Testis (tissue), 3 donors: ENCODE measurements around the gene EIF2S2. TPM values are rescaled to one million over a fixed set of nuclear protein-coding genes. Genes with fewer than 3 reads are reported as not detected.

ENCODE experiments used
- DNase-seq: peaks from one replicate; pipeline ENCODE4 v3.0.0-alpha.2; 2019
- H3K27ac ChIP-seq, 2 donors: fragments of 200-600 bp; sonication (generic); one replicate each; pipeline ENCODE4 v1.5.1; 2019
- H3K27me3 ChIP-seq: fragments of 200-600 bp; sonication (generic); one replicate; pipeline ENCODE4 v1.5.1; 2019
- H3K36me3 ChIP-seq: fragments of 200-600 bp; sonication (generic); one replicate; pipeline ENCODE4 v1.5.1; 2017; ENCODE audit warnings: low read depth; ENCODE audit errors: missing control alignments
- H3K4me1 ChIP-seq: fragments of 200-600 bp; sonication (generic); one replicate; pipeline ENCODE4 v1.5.1; 2019
- H3K4me3 ChIP-seq, 2 donors: fragments of 200-600 bp; sonication (generic); one replicate each; pipeline ENCODE4 v1.5.1; 2017 to 2019
- H3K9me3 ChIP-seq: fragments of 200-600 bp; sonication (generic); one replicate; pipeline ENCODE4 v1.5.1; 2017
- POLR2A ChIP-seq: fragments of 450-650 bp; IDR thresholded peaks from one replicate; pipeline ENCODE4 v1.6.1; 2017; ENCODE audit warnings: antibody characterized with exemption, mild to moderate bottlenecking, moderate library complexity
- WGBS, 2 donors: methylation state at CpG; one replicate each; pipeline ENCODE4 v1.1.5; 2018; 5-methylcytosine and 5-hydroxymethylcytosine counted together
- intact Hi-C: fragments of 100-400 bp; cut with DNase I; formaldehyde crosslinking; loops from one replicate; pipeline ENCODE4 v1.15.1; 2023; ENCODE audit warnings: low total_unique reads
- polyA plus RNA-seq: library from polyadenylated mRNA; stranded (reverse); fragments of 350-450 nt; fragmentation: Illumina TruSeq; extraction: RNeasy Lipid Tissue Mini Kit (QIAGEN cat#74804); gene quantifications from one replicate; pipeline ENCODE4 v1.2.3, GENCODE V29; 2014; ENCODE audit warnings: low read depth, low replicate concordance; ENCODE audit not compliant: insufficient read depth
- total RNA-seq, 2 donors: library from RNA; depleted of rRNA; stranded (reverse); fragments of >200 nt; gene quantifications; one replicate each; pipeline ENCODE4 v1.2.3, GENCODE V29; 2016
- TF ChIP-seq, protein P1 (sequence below), 3 experiments: fragments of 450-650 bp in 2 of 3; fragments of 200-600 bp in 1 of 3; sonication (generic) in 1 of 3; IDR thresholded peaks; one replicate each; pipeline ENCODE4 v1.5.1; 2016 to 2019; ENCODE audit warnings: antibody characterized with exemption in 3 of 3, mild to moderate bottlenecking in 2 of 3, moderate library complexity in 1 of 3

Gene EIF2S2
- total and polyA plus RNA-seq, 3 donors from 2014 or later = 41.9 to 48.9 (median 45.4) TPM

DNA sequence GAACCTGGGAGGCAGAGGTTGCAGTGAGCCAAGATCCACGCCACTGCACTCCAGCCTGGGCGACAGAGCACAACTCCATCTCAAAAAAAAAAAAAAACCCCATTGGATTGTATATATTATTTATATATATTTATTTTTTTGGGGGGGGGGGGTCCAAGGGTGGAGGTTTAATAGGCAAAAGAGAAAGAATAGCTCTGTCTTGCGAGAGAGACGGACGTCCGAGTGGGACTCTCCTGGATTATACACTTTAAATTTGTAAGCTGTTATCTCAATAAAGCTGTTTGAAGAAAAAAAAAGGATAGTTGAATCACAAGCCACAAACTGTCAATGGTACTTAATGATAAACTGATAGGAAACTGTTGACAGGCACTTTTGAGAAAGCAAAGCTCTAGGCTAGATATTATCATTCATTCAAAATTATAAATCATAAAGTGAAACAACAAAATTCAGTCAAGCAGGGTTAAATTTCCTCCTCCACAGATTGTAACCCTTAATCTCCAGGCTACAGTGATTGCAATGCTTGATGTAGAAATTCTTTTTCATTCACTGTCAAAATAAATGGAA lies 20.3 kb downstream of the EIF2S2 start:
- no peak overlapping the region for H3K4me3 ChIP-seq
- H3K4me1 ChIP-seq = no peaks in the 10 kb centered on the region
- TF ChIP-seq, protein P1, sequence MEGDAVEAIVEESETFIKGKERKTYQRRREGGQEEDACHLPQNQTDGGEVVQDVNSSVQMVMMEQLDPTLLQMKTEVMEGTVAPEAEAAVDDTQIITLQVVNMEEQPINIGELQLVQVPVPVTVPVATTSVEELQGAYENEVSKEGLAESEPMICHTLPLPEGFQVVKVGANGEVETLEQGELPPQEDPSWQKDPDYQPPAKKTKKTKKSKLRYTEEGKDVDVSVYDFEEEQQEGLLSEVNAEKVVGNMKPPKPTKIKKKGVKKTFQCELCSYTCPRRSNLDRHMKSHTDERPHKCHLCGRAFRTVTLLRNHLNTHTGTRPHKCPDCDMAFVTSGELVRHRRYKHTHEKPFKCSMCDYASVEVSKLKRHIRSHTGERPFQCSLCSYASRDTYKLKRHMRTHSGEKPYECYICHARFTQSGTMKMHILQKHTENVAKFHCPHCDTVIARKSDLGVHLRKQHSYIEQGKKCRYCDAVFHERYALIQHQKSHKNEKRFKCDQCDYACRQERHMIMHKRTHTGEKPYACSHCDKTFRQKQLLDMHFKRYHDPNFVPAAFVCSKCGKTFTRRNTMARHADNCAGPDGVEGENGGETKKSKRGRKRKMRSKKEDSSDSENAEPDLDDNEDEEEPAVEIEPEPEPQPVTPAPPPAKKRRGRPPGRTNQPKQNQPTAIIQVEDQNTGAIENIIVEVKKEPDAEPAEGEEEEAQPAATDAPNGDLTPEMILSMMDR (IDR thresholded peaks at IDR 0.05) = no peak
- TF ChIP-seq POLR2A = no peak
- no peaks in the 10 kb centered on the region for H3K9me3 ChIP-seq
- DNase-seq = no peak
- no peak overlapping the region for H3K27ac ChIP-seq
- intact Hi-C loops = no loop called here
- 86 to 92% methylated on average over 6 of the region's 6 CpGs for WGBS, 2 donors
- no peaks in the 10 kb centered on the region for H3K27me3 ChIP-seq
- H3K36me3 ChIP-seq = no peaks in the 10 kb centered on the region

DNA sequence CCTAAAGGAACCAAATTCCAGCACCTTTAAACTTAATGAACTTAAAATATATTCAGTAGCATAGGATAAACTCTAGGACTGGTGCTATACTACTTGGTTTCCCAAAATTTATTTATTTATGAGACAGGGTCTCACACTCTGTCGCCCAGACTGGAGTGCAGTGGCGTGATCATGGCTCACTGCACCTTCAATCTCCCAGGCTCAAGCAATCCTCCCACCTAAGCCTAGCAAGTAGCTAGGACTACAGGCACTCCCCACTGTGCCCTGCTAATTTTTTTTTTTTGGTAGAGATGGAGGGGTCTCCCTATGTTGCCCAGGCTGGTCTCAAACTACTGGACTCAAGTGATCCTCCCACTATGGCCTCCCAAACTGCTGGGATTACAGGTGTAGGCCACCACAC lies 21.4 kb downstream of the EIF2S2 start:
- intact Hi-C loops = no loop called here
- H3K9me3 ChIP-seq = no peaks in the 10 kb centered on the region
- no peaks in the 10 kb centered on the region for H3K36me3 ChIP-seq
- H3K4me1 ChIP-seq = no peaks in the 10 kb centered on the region
- WGBS, 2 donors = 93 to 94% methylated on average over 2 of the region's 2 CpGs
- no peak overlapping the region for H3K27ac ChIP-seq
- H3K4me3 ChIP-seq = no peak overlapping the region
- TF ChIP-seq POLR2A = no peak
- TF ChIP-seq, protein P1 (IDR thresholded peaks at IDR 0.05) = no peak
- no peaks in the 10 kb centered on the region for H3K27me3 ChIP-seq
- DNase-seq = no peak

DNA sequence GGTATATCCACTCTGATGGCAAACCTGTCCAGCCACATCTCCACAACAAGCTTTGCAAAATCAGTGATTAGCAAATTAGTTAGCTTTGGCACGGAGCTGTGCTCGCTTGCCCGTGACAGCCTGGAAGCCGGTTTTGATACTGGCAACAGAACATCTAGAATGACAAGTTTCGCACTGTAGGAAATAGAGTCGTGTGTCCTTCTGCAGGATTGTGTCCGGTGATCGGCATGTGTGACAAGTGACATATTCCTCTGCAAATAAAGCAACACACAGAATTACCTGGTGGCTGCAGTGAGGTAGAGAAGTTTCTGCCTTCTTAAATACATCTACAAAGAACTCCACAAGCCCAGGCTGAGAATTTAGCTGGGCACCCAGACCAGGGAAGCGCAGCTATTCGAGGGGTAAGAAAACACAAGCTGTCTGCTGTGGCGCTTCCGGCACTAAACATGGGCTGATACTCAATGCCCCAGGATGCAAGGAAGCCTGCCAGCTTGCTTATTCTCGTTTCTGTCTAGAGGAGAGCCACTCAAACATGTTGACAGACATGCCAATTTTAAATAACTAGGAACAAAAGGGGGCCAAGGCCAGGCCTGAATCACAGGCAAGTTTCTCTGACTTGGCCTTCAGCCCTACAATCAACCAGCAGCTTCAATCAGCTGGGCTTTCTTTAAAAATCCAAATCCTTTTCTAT lies 22.2 kb downstream of the EIF2S2 start:
- Histone ChIP-seq H3K27ac (no peak overlapping the region), H3K4me1 (no peaks in the 10 kb centered on the region), H3K27me3 (no peaks in the 10 kb centered on the region), H3K9me3 (no peaks in the 10 kb centered on the region), H3K36me3 (no peaks in the 10 kb centered on the region), H3K4me3 (no peak overlapping the region)
- intact Hi-C loops = no loop called here
- DNase-seq = no peak
- WGBS, 2 donors = 84 to 88% methylated on average over 13 of the region's 13 CpGs
- TF ChIP-seq POLR2A = no peak
- TF ChIP-seq, protein P1 (IDR thresholded peaks at IDR 0.05) = no peak

DNA sequence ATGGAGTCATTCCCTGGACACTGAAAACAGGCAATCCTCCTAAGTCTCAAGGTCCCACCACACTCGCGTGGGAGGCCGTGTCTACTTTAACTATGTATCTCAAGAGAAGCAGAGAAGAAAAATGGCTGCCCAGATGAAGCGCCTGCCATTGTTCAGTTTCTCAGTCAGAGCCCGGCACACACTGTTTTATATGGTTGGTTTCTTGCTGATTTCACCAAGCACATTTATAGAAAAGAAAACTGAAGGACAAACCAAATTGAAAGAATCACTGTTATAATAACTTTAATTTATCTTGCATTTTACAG lies 22.9 kb downstream of the EIF2S2 start:
- 75 to 88% methylated on average over 3 to 5 of the region's 5 CpGs for WGBS, 2 donors
- intact Hi-C loops = no loop called here
- H3K27me3 ChIP-seq = no peaks in the 10 kb centered on the region
- H3K9me3 ChIP-seq = no peaks in the 10 kb centered on the region
- H3K4me3 ChIP-seq = no peak overlapping the region
- no peak overlapping the region for H3K27ac ChIP-seq
- TF ChIP-seq, protein P1 (IDR thresholded peaks at IDR 0.05) = no peak
- TF ChIP-seq POLR2A = no peak
- no peaks in the 10 kb centered on the region for H3K4me1 ChIP-seq
- DNase-seq = peak; percentile 47
- no peaks in the 10 kb centered on the region for H3K36me3 ChIP-seq
